Mucosa of descending colon (tissue), 3 donors: ENCODE data around the gene ZBTB21. TPM values are rescaled to one million over a fixed set of nuclear protein-coding genes. Genes with fewer than 3 reads are reported as not detected.
A peak's percentile ranks its signal among the peaks of the same experiment; 100 is the strongest.

ENCODE experiments used
- ATAC-seq: fragments of 200-7000 bp; cut with Tn5 transposase; one replicate; pipeline ENCODE4 v1.9.1; 2020; ENCODE audit warnings: mild to moderate bottlenecking, moderate library complexity
- DNase-seq, 3 donors: peaks; one replicate each; pipeline ENCODE4 v3.0.0-alpha.2; 2020
- H3K36me3 ChIP-seq: fragments of 200-600 bp; one replicate; pipeline ENCODE4 v1.8.0; 2021; ENCODE audit warnings: low read depth, mild to moderate bottlenecking
- H3K4me1 ChIP-seq: fragments of 200-600 bp; one replicate; pipeline ENCODE4 v1.8.0; 2021; ENCODE audit warnings: low read depth, mild to moderate bottlenecking
- H3K4me3 ChIP-seq: fragments of 200-600 bp; one replicate; pipeline ENCODE4 v1.8.0; 2021; ENCODE audit warnings: mild to moderate bottlenecking
- H3K9me3 ChIP-seq: fragments of 200-600 bp; one replicate; pipeline ENCODE4 v1.8.0; 2021; ENCODE audit warnings: mild to moderate bottlenecking
- intact Hi-C, 2 donors: fragments of 100-400 bp; cut with DNase I in 1 of 2; cut with micrococcal nuclease in 1 of 2; formaldehyde crosslinking; loops; one replicate each; pipeline versions ENCODE4 v1.11.0 to v1.11.1; 2022; cut with DNase I, micrococcal nuclease
- total RNA-seq, 3 donors: library from RNA; stranded (reverse); fragmentation: NEBNext Ultra II Directional in 2 of 3; extraction: Animal tissue kit (Norgen Biotek cat#: 25700) in 2 of 3; gene quantifications; one replicate each; pipeline versions ENCODE4 v1.2.1 to v1.2.4, GENCODE V29; 2021 to 2023
- TF ChIP-seq, protein P1 (sequence below): fragments of 200-600 bp; IDR thresholded peaks from one replicate; pipeline ENCODE4 v1.8.0; 2022; ENCODE audit warnings: antibody characterized with exemption, mild to moderate bottlenecking
- donor health status: DM: no; HTN: no; CAD: no; lungs with moderate emphysema.
- donor health status: DM: no; HTN: no; CAD: no.
- donor health status: DM: no; HTN: yes; CAD: no.

Gene ZBTB21
- total RNA-seq, 3 donors from 2014 or later = 11.8 to 18.9 (median 14.6) TPM

DNA sequence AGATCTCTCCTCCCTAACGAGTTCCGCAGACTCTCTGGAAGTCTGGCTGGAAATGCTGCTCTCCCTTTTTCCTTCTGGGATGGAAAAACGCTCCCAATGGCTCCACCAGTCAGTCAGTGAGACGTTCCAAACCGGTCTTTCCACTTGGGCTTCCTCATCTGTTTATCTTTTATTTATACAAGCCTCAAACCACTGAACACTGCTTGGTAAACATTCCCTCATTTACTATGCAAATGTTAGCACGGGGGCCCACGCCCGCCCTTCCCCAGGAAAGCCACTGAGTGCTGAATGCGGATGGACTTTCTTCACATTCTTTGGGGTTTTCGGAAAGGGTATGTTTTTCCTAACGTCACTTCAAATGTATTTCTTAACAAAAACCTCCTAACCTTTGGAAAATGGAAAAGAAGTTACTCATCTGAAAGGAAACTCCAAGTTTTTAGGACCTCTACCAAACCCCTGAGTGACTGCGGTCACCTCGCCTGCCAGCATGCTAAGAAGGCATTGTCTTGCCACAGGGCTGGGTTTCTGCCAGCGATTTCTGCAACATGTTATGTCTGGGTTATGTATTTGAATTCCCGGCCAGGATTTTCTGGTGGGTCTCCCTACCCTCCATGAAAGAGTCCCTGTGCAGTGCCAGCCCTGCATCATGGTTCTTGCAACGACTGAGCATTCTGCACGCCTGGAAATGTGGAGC is 47.0 kb upstream of the ZBTB21 start:
- no peak overlapping the region for H3K4me3 ChIP-seq
- H3K36me3 ChIP-seq = no peaks in the 10 kb centered on the region
- peaks cover 25% of the 10 kb centered on the region for H3K4me1 ChIP-seq
- TF ChIP-seq, protein P1, sequence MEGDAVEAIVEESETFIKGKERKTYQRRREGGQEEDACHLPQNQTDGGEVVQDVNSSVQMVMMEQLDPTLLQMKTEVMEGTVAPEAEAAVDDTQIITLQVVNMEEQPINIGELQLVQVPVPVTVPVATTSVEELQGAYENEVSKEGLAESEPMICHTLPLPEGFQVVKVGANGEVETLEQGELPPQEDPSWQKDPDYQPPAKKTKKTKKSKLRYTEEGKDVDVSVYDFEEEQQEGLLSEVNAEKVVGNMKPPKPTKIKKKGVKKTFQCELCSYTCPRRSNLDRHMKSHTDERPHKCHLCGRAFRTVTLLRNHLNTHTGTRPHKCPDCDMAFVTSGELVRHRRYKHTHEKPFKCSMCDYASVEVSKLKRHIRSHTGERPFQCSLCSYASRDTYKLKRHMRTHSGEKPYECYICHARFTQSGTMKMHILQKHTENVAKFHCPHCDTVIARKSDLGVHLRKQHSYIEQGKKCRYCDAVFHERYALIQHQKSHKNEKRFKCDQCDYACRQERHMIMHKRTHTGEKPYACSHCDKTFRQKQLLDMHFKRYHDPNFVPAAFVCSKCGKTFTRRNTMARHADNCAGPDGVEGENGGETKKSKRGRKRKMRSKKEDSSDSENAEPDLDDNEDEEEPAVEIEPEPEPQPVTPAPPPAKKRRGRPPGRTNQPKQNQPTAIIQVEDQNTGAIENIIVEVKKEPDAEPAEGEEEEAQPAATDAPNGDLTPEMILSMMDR = no peak
- intact Hi-C loops = no loop called here
- DNase-seq = peak; percentile 82 to 94 (median 83)
- peak; percentile 90 for ATAC-seq
- H3K9me3 ChIP-seq = no peaks in the 10 kb centered on the region

DNA sequence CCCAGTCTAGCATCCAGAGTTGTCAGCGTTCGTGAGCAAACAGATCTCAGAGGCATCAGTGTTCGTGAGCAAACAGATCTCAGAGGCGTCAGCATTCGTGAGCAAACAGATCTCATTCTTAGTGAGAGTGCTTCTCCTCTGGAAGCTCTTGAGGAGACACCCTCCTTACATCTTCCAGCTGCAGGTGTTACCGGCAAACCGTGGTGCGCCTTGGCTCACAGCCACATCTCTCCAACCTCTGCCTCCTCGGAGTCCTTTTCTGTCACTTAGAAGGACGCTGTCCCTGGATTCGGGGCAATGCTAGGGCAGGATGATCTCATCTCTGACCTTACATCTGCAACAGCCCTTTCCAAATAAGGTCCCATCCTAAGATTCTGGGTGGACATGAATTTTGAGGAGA is 46.3 kb upstream of the ZBTB21 start:
- H3K4me3 ChIP-seq = no peak overlapping the region
- DNase-seq (peak; percentile 70 to 76 (median 72)), ATAC-seq (peak; percentile 43)
- no peaks in the 10 kb centered on the region for H3K9me3 ChIP-seq
- peaks cover 25% of the 10 kb centered on the region for H3K4me1 ChIP-seq
- H3K36me3 ChIP-seq = no peaks in the 10 kb centered on the region
- TF ChIP-seq, protein P1 = no peak
- intact Hi-C loops = no loop called here

DNA sequence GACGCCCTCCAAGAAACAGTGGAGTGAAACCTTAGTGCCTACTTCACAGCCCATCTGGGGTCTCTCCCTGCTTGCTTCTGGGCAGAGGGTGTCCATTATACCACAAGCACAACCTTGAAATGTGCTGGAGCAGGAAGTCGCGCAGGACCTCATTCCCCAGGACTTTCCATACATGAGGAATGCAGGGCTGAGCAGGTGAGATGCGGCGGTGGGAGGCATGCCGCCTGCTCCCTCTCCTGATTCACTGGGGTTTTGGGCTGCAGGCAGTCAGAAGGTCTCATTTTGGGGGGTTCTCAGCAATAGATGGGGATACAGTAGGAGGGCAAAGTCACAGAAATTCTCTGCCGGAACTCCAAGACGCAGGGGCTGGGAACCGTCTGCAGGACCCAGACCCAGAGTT is 45.3 kb upstream of the ZBTB21 start:
- ATAC-seq (no peak), DNase-seq (peak in 1 of 3 donors; percentile 8)
- TF ChIP-seq, protein P1 = no peak
- H3K9me3 ChIP-seq = no peaks in the 10 kb centered on the region
- H3K36me3 ChIP-seq = no peaks in the 10 kb centered on the region
- no peak overlapping the region for H3K4me3 ChIP-seq
- H3K4me1 ChIP-seq = peaks cover 25% of the 10 kb centered on the region
- intact Hi-C loops = no loop called here

DNA sequence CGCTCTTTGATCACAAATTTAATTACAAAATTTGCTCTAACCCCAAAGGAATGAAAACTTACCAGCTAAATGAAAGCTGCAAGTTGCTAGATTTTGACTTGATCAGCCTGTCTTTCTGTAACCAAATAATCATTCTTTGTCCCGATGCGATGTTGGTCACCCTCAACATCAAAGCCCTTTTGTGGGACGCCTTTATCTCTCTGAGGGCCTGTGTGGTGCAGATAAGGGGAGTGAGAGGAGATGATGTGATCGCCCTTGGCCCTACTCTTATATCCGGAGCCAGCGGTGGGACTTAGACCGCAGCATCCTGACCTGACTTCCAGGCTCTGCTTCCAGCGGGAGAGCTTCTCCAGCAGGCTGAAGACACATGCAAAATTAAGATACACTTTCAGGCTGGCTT is 41.6 kb upstream of the ZBTB21 start:
- TF ChIP-seq, protein P1 = no peak
- intact Hi-C loops = no loop called here
- DNase-seq = peak in 1 of 3 donors; percentile 12
- Histone ChIP-seq H3K4me3 (no peak overlapping the region), H3K36me3 (no peaks in the 10 kb centered on the region), H3K9me3 (no peaks in the 10 kb centered on the region), H3K4me1 (peaks cover 9% of the 10 kb centered on the region)
- no peak for ATAC-seq

DNA sequence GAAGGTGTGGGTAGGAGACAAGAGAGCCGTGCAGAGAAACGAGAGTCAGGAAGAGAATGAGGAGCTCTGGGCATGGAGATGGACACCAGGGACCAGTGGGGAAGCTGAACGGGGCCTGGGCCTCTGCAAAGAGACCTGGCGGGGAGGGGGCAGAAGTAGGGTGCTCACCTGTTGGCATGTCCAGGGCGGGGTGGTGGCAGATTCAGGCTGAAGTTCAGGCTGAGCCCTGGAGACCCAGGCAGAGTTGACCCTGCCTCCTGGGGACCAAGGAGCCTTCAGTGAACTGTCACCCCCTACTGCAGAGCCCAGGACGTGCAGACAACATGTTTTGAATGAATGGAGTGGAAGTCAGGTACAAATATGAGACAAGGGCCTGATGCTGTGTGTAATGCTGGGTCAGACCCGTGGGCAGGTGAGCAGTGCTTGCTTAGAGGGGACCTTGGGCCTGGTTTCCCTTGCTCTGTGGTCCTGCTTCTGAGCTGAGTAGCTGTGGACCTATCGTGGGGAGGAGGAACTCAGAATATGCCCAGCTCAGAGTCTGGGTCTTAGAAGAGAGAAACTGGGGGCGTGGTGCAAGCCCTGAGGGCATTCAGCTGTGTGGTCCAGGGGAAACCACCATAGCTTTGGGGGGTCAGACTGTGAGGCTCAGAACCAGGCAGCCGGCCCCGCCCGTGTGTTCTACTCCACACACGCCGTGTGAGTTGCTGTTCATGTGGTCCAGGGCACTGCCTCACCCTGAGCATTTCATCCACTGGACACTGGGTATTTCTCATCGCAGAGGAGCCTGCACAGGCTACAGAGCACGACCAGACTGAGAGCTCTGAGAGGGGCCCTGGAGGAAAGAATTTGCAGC is 39.6 kb upstream of the ZBTB21 start:
- TF ChIP-seq, protein P1 = no peak
- ATAC-seq = no peak
- intact Hi-C loops = no loop called here
- H3K4me1 ChIP-seq = no peaks in the 10 kb centered on the region
- H3K4me3 ChIP-seq = no peak overlapping the region
- H3K36me3 ChIP-seq = no peaks in the 10 kb centered on the region
- DNase-seq = peak in 1 of 3 donors; percentile 32
- no peaks in the 10 kb centered on the region for H3K9me3 ChIP-seq
